Hepatocyte (in vitro differentiated cells): ENCODE measurements around the gene MCRIP2. TPM values are rescaled to one million over a fixed set of nuclear protein-coding genes. Genes with fewer than 3 reads are reported as not detected.

Experiments
- DNase-seq: peaks from one replicate; pipeline ENCODE4 v3.0.0-alpha.2; 2016; ENCODE audit warnings: low spot score
- H2AFZ ChIP-seq: fragments of 200-600 bp; sonication (generic); 2 replicates; pipeline ENCODE4 v1.6.0; 2016; ENCODE audit warnings: antibody characterized with exemption, mild to moderate bottlenecking
- H3K27ac ChIP-seq: fragments of 200-600 bp; sonication (generic); 2 replicates; pipeline ENCODE4 v1.5.1; 2016; ENCODE audit warnings: mild to moderate bottlenecking
- H3K27me3 ChIP-seq: fragments of 200-600 bp; sonication (generic); 2 replicates; pipeline ENCODE4 v1.6.1; 2016
- H3K36me3 ChIP-seq: fragments of 200-600 bp; sonication (generic); replicated peaks from 2 replicates; pipeline ENCODE4 v1.5.1; 2016; ENCODE audit warnings: low read depth; ENCODE audit not compliant: insufficient read depth
- H3K4me1 ChIP-seq: fragments of 200-600 bp; sonication (generic); 2 replicates; pipeline ENCODE4 v1.5.1; 2016; ENCODE audit warnings: mild to moderate bottlenecking, moderate library complexity; ENCODE audit not compliant: insufficient read depth
- H3K4me2 ChIP-seq: fragments of 200-600 bp; sonication (generic); 2 replicates; pipeline ENCODE4 v1.6.0; 2016
- H3K4me3 ChIP-seq: fragments of 200-600 bp; sonication (generic); 2 replicates; pipeline ENCODE4 v1.5.1; 2016; ENCODE audit warnings: mild to moderate bottlenecking
- H3K79me2 ChIP-seq: fragments of 200-600 bp; sonication (generic); 2 replicates; pipeline ENCODE4 v1.6.0; 2017; ENCODE audit warnings: mild to moderate bottlenecking
- H3K9me2 ChIP-seq: fragments of 200-600 bp; sonication (generic); replicated peaks from 2 replicates; pipeline ENCODE4 v1.6.0; 2017; ENCODE audit warnings: mild to moderate bottlenecking; ENCODE audit not compliant: insufficient read depth
- H3K9me3 ChIP-seq: fragments of 200-600 bp; sonication (generic); 2 replicates; pipeline ENCODE4 v1.5.1; 2016; ENCODE audit warnings: low read depth, mild to moderate bottlenecking
- H4K20me1 ChIP-seq: fragments of 200-600 bp; sonication (generic); 2 replicates; pipeline ENCODE4 v1.6.0; 2016; ENCODE audit warnings: mild to moderate bottlenecking; ENCODE audit not compliant: insufficient read depth, poor library complexity, severe bottlenecking
- EZH2 ChIP-seq: fragments of 200-600 bp; sonication (generic); IDR thresholded peaks from 2 replicates; pipeline ENCODE4 v1.6.1; 2016; ENCODE audit warnings: antibody characterized with exemption, mild to moderate bottlenecking, borderline replicate concordance
- EZH2phosphoT487 ChIP-seq: fragments of 200-600 bp; sonication (generic); IDR thresholded peaks from one replicate; pipeline ENCODE4 v1.6.1; 2018; ENCODE audit warnings: antibody characterized with exemption, mild to moderate bottlenecking, low read depth, moderate library complexity; ENCODE audit not compliant: unreplicated experiment, severe bottlenecking
- WGBS: methylation state at CpG from one replicate; pipeline ENCODE4 v1.1.6; 2016; ENCODE audit warnings: low lambda C conversion rate; ENCODE audit errors: missing lambda C conversion rate; 5-methylcytosine and 5-hydroxymethylcytosine counted together
- polyA plus RNA-seq: library from polyadenylated mRNA; unstranded; fragments of >200 nt; fragmentation: Nextera tagmentation; extraction: Ambion mirVana; gene quantifications from 2 replicates; pipeline ENCODE4 v1.2.1, GENCODE V29; 2016
- total RNA-seq: library from RNA; depleted of rRNA; stranded (reverse); fragments of >200 nt; gene quantifications from 2 replicates; pipeline ENCODE4 v1.2.3, GENCODE V29; 2014
- TF ChIP-seq, protein P1 (sequence below): fragments of 200-600 bp; sonication (generic); IDR thresholded peaks from 2 replicates; pipeline ENCODE4 v1.5.1; 2016; ENCODE audit warnings: antibody characterized with exemption, mild to moderate bottlenecking; ENCODE audit not compliant: poor library complexity

MCRIP2 gene
- total and polyA plus RNA-seq, 2 experiments from 2014 or later: 43.0 to 100 TPM

DNA sequence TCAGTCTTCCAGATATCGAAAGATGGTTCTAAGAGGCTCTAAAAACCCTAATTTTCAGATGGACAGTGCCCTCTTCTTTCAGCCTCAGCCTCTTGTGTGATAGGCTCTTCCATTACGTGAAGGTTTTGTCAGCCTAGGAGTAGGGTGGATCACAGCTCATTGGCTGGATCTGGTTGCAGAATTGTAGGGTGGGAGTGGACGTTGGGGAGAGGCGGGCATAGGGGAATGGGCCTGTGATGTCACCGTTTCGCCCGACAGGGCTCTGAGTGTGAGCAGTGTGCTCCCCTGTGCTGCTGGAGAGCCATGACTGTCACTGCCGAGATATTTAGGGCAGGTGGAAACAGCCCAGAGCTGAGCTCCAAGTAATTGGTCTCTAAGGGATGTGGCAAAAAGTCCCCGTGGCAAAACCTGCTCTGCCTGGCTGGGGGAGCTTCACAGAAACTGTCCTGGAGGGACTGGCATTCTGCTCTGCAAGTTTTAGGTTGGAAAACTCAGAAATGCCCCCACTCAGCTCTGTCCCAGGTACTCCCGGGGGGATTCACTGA lies 17.0 kb upstream of the MCRIP2 start:
- Histone ChIP-seq H3K9me3 (no peaks in the 10 kb centered on the region), H3K4me1 (no peaks in the 10 kb centered on the region), H3K36me3 (no peaks in the 10 kb centered on the region), H3K4me2 (no peak overlapping the region), H3K27me3 (no peaks in the 10 kb centered on the region), H3K9me2 (no peaks in the 10 kb centered on the region), H3K4me3 (no peak overlapping the region), H4K20me1 (peaks cover 6% of the 10 kb centered on the region), H3K27ac (no peak overlapping the region), H2AFZ (no peak overlapping the region), H3K79me2 (peaks cover 3% of the 10 kb centered on the region)
- WGBS: 83% methylated on average over 10 of the region's 10 CpGs
- TF ChIP-seq, protein P1, sequence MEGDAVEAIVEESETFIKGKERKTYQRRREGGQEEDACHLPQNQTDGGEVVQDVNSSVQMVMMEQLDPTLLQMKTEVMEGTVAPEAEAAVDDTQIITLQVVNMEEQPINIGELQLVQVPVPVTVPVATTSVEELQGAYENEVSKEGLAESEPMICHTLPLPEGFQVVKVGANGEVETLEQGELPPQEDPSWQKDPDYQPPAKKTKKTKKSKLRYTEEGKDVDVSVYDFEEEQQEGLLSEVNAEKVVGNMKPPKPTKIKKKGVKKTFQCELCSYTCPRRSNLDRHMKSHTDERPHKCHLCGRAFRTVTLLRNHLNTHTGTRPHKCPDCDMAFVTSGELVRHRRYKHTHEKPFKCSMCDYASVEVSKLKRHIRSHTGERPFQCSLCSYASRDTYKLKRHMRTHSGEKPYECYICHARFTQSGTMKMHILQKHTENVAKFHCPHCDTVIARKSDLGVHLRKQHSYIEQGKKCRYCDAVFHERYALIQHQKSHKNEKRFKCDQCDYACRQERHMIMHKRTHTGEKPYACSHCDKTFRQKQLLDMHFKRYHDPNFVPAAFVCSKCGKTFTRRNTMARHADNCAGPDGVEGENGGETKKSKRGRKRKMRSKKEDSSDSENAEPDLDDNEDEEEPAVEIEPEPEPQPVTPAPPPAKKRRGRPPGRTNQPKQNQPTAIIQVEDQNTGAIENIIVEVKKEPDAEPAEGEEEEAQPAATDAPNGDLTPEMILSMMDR: no peak
- TF ChIP-seq EZH2phosphoT487 (no peak), EZH2 (no peak)
- no peak for DNase-seq

DNA sequence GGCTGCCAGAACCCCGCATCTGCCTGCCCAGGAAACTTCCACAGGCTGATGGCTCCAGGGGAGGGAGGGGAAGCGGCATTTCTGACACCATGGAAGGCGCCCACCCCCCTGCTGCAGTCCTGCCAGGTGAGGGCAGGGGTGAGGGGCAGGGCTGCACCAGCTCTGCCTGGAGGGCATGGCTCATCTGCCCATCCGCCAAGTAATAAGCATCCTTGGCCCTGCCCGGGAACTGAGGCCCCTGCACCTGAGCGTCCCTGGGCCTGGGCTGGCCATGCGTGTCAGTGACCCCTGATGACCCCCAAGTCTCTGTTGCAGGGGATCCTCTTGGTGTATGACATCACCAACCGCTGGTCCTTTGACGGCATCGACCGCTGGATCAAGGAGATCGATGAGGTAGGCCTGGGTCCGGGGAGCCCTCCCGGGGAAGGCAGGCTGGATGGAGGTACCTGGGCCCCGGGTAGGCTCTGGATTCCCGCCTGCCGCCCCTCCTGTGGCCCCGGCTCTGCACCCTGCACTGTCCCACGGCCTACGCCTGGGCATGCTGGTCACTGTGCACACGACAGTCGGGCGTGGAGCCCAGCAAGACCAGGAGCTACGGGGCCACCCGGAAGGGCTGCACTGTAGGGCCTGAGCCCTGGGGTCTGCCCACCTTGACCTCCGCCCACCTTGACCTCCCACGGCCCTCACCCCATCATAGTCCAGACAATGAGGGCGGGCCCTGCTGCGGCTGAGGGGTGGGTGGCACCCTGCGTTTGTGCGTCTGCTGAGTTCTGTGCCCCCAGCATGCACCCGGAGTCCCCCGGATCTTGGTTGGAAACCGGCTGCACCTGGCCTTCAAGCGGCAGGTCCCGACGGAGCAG lies 16.3 kb upstream of the MCRIP2 start:
- Histone ChIP-seq H3K36me3 (no peaks in the 10 kb centered on the region), H3K27me3 (no peaks in the 10 kb centered on the region), H3K79me2 (peaks cover 3% of the 10 kb centered on the region), H3K27ac (no peak overlapping the region), H3K4me3 (no peak overlapping the region), H2AFZ (no peak overlapping the region), H3K4me1 (peaks cover 5% of the 10 kb centered on the region), H3K4me2 (no peak overlapping the region), H3K9me2 (no peaks in the 10 kb centered on the region), H3K9me3 (no peaks in the 10 kb centered on the region), H4K20me1 (peaks cover 6% of the 10 kb centered on the region)
- no peak for DNase-seq
- WGBS: 95% methylated on average over 36 of the region's 37 CpGs
- no peak for TF ChIP-seq EZH2
- TF ChIP-seq EZH2phosphoT487: no peak
- TF ChIP-seq, protein P1: no peak

DNA sequence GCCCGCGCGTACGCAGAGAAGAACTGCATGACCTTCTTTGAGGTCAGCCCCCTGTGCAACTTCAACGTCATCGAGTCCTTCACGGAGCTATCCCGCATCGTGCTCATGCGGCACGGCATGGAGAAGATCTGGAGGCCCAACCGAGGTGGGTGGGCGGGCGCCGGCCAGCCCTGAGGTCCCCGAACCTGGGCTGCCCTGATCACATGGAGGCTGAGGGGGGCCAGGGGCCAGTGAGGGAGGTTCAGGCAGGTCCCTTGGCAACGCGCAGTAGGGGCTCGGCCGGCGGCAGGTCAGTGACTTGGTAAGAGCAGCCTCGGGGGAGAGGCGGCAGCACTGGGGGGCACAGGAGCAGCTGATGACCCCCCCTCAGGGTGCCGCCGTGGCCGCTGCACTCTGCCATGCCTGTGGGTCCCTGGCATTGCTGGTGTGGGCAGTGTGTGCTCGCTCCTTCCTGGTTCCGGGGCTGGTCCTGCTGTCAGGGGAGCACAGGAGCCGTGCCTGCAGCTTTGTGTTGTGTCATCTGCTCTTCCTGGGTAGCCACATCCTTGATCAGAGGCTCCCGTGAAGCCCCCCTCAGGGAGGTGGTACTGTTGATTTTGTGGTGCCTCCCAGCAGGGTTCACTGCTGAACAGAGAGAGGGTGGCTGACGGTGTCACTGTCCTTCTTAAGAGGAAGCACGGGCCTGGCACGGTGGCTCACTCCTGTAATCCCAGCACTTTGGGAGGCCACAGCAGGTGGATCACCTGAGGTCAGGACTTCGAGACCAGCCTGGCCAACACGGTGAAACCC lies 15.5 kb upstream of the MCRIP2 start:
- no peak for TF ChIP-seq EZH2phosphoT487
- TF ChIP-seq EZH2: no peak
- TF ChIP-seq, protein P1: no peak
- Histone ChIP-seq H3K27ac (no peak overlapping the region), H2AFZ (no peak overlapping the region), H3K4me3 (no peak overlapping the region), H3K79me2 (peaks cover 3% of the 10 kb centered on the region), H4K20me1 (peaks cover 6% of the 10 kb centered on the region), H3K36me3 (no peaks in the 10 kb centered on the region), H3K4me2 (no peak overlapping the region), H3K27me3 (no peaks in the 10 kb centered on the region), H3K9me3 (no peaks in the 10 kb centered on the region), H3K9me2 (no peaks in the 10 kb centered on the region), H3K4me1 (peaks cover 13% of the 10 kb centered on the region)
- 94% methylated on average over 33 of the region's 35 CpGs for WGBS
- DNase-seq: no peak
